Measurements from ENCODE around the gene AARS2. TPM values are rescaled to one million over a fixed set of nuclear protein-coding genes. Genes with fewer than 3 reads are reported as not detected.
A peak's percentile ranks its signal among the peaks of the same experiment; 100 is the strongest.

AARS2 gene
- total RNA-seq, 3 donors from 2014 or later: 12.5 to 21.1 (median 15.9) TPM

- H3K4me3 ChIP-seq: no peak overlapping the region
- intact Hi-C loops (cut with DNase I, micrococcal nuclease): no loop called here
- ATAC-seq: peak; percentile 32
- no peaks in the 10 kb centered on the region for H3K9me3 ChIP-seq
- H3K36me3 ChIP-seq (ENCODE audit: low read depth): no peaks in the 10 kb centered on the region
- no peak for DNase-seq
- TF ChIP-seq, protein P1, sequence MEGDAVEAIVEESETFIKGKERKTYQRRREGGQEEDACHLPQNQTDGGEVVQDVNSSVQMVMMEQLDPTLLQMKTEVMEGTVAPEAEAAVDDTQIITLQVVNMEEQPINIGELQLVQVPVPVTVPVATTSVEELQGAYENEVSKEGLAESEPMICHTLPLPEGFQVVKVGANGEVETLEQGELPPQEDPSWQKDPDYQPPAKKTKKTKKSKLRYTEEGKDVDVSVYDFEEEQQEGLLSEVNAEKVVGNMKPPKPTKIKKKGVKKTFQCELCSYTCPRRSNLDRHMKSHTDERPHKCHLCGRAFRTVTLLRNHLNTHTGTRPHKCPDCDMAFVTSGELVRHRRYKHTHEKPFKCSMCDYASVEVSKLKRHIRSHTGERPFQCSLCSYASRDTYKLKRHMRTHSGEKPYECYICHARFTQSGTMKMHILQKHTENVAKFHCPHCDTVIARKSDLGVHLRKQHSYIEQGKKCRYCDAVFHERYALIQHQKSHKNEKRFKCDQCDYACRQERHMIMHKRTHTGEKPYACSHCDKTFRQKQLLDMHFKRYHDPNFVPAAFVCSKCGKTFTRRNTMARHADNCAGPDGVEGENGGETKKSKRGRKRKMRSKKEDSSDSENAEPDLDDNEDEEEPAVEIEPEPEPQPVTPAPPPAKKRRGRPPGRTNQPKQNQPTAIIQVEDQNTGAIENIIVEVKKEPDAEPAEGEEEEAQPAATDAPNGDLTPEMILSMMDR (IDR thresholded peaks at IDR 0.05): no peak
- H3K4me1 ChIP-seq (ENCODE audit: low read depth): no peaks in the 10 kb centered on the region
Observed at GRCh38 chr6:44278774-44279697, 34.1 kb downstream of the AARS2 start.

- Histone ChIP-seq H3K4me1 (ENCODE audit: low read depth) (no peaks in the 10 kb centered on the region), H3K9me3 (no peaks in the 10 kb centered on the region), H3K4me3 (no peak overlapping the region), H3K36me3 (ENCODE audit: low read depth) (no peaks in the 10 kb centered on the region)
- TF ChIP-seq, protein P1 (IDR thresholded peaks at IDR 0.05): no peak
- ATAC-seq: no peak
- intact Hi-C loops (cut with DNase I, micrococcal nuclease): no loop called here
- DNase-seq: no peak
Observed at GRCh38 chr6:44278315-44278714, 34.8 kb downstream of the AARS2 start.

DNA sequence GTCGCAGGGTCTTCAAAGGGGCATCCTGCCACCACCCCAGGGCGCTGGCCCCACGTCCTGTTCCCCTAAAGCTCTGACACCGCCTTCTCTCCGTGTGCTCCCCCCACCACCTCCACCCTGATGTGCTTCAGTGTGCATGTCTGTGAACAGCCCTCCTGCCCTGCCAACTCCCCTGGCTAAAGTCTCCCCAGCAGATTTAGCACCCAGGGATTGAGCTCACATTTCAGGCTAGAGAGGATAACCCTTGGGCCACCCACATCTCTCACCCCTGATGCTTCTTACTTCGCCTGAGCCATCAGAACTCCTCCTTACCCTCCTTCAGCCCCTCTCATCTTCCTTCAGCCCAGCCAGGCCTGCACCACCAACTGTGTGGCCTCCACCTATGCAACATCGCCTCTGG, 35.4 kb downstream of the AARS2 start:
- H3K4me3 ChIP-seq: no peak overlapping the region
- no peaks in the 10 kb centered on the region for H3K9me3 ChIP-seq
- TF ChIP-seq, protein P1 (IDR thresholded peaks at IDR 0.05): no peak
- intact Hi-C loops (cut with DNase I, micrococcal nuclease): no loop called here
- DNase-seq (no peak), ATAC-seq (no peak)
- no peaks in the 10 kb centered on the region for H3K36me3 ChIP-seq (ENCODE audit: low read depth)
- no peaks in the 10 kb centered on the region for H3K4me1 ChIP-seq (ENCODE audit: low read depth)

DNA sequence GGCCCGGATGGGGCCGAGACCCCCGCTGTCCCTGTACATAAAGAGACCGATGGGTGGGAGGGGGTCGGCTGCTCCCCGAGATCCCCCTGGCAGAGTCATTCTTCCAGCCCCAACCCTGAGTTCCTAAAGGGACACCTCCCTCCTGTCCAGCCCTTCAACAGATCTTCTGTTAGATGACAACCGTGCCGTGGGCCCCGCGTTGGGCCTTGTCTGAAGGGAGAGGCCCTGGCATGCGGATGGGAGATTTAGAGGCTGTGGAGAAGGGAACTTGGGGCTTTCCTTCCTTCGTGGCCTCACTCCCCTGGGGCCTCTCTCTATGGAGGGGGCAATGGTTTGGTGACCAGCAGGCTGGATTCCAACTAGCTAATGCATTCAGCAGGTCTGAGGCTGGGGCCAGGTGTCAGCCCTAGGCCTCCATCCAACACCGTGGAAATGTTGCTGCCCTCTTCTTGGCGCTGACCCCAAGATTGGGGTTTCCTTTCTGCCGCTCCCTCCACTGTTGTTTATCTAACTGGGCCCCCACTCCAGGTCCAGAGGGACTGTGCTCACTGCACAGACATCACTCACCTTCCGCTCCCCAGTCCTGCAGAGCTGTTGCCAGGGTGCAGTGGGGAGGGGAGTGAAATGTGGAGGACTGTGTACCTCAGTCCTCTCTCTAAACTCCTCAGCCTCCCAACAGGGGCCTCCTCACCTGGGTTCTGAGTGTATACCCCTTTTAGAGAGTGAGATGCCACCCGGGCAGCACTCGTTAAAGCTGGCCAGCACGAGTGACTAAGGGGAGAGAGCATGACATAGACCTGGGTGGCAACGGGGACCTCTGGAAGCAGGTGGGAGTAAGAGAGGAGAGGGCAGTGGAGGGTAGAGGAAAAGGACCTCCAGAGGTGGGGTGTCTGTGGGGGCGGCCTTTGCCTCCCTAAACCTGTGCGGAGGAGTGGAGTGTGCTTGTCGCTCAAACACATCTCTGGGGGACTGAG, 36.2 kb downstream of the AARS2 start:
- TF ChIP-seq, protein P1 (IDR thresholded peaks at IDR 0.05): no peak
- ATAC-seq (no peak), DNase-seq (no peak)
- Histone ChIP-seq H3K9me3 (no peaks in the 10 kb centered on the region), H3K36me3 (ENCODE audit: low read depth) (no peaks in the 10 kb centered on the region), H3K4me3 (no peak overlapping the region), H3K4me1 (ENCODE audit: low read depth) (no peaks in the 10 kb centered on the region)
- intact Hi-C loops (cut with DNase I, micrococcal nuclease): no loop called here

GRCh38 chr6:44275749-44276648, 37.1 kb downstream of the AARS2 start:
- H3K4me3 ChIP-seq: no peak overlapping the region
- no peaks in the 10 kb centered on the region for H3K4me1 ChIP-seq (ENCODE audit: low read depth)
- DNase-seq: no peak
- no peaks in the 10 kb centered on the region for H3K9me3 ChIP-seq
- intact Hi-C loops (cut with DNase I, micrococcal nuclease): no loop called here
- H3K36me3 ChIP-seq (ENCODE audit: low read depth): no peaks in the 10 kb centered on the region
- peak; percentile 71 for ATAC-seq
- TF ChIP-seq, protein P1 (IDR thresholded peaks at IDR 0.05): no peak

Data from mucosa of descending colon (tissue), 3 donors.